22Rv1 (cell line): ENCODE data around the gene NOXO1.

Experiments
- CTCF ChIP-seq: fragments of 450-650 bp; IDR thresholded peaks from 2 replicates; pipeline ENCODE4 v1.5.1; 2017; ENCODE audit warnings: mild to moderate bottlenecking
- ZFX ChIP-seq: fragments of 450-650 bp; IDR thresholded peaks from 2 replicates; pipeline ENCODE4 v1.6.1; 2017; ENCODE audit warnings: antibody characterized with exemption, borderline replicate concordance

GRCh38 chr16:1980770-1981087 lies 540 bp downstream of the NOXO1 start:
- TF ChIP-seq CTCF (no peak), ZFX (no peak)
